Mesenteric fat pad (tissue), 1 donor: ENCODE measurements around the gene APOBEC3F. TPM values are rescaled to one million over a fixed set of nuclear protein-coding genes. Genes with fewer than 3 reads are reported as not detected.
"Not testable (repeated sequence)": the region's sequence is repeated elsewhere in the genome, so short reads cannot be mapped to it uniquely, and the experiment has no call there.

Experiments
- DNase-seq: peaks from one replicate; pipeline ENCODE4 v3.0.0-alpha.2; 2020; ENCODE audit warnings: low spot score
- total RNA-seq: library from RNA; stranded (reverse); fragmentation: NEBNext Ultra II Directional; extraction: Animal tissue kit (Norgen Biotek cat#: 25700); gene quantifications from one replicate; pipeline ENCODE4 v1.2.1, GENCODE V29; 2021
- donor health status: DM: yes; HTN: yes; CAD: no.

The APOBEC3F gene
- total RNA-seq, 1 donor from 2014 or later = 2.5 TPM

DNA sequence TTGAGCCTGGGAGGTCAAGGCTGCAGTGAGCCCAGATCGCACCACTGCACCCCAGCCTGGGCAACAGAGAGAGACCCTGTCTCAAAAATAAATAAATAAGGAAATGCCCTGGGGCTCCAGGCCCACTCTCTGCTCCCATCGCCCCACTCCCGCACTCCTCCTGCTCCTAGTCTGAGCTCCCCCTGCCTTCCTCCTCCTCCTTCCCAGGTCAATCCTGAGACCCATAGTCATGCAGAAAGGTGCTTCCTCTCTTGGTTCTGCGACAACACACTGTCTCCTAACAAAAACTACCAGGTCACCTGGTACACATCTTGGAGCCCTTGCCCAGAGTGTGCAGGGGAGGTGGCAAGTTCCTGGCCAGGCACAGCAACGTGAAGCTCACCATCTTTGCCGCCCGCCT lies 29.5 kb downstream of the APOBEC3F start:
- DNase-seq = no peak

DNA sequence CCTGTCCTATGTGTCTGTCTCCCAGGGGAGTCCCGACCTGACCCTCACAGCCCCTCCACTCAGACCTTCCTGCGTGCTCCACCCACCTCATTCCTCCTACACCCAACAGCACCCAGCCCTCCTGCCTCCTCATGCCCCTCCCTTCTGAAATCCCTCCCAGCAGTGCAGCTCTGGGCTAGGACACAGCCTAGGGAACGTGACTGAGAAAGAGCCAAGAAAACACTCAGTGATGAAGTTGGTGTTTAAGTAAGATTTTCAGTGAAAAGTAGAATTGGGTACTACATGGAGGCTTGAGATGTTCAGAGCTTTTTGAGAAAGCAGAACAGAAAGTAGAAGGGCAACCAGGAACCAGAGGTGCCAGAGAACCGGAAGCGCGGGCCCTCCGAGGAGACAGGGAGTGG lies 31.9 kb downstream of the APOBEC3F start:
- not testable (repeated sequence) for DNase-seq

DNA sequence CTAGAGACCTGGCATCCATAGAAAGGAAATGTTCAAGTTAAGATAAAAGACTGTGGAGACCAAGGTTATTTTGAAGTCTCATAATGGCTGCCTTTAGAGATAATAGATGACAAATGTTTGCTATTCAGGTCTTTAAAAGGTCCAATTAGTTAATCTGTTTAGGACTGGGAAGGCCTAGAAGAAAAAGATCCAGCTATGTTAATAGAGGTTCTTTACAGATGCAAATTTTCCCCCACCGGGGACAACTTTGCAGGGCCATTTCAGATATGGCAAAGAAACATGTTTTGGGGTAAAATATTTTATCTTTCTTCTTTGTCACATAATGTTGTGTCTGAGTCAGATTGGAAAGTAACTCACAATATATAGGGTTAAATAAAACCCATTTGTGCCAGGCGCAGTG lies 33.3 kb downstream of the APOBEC3F start:
- no peak for DNase-seq

DNA sequence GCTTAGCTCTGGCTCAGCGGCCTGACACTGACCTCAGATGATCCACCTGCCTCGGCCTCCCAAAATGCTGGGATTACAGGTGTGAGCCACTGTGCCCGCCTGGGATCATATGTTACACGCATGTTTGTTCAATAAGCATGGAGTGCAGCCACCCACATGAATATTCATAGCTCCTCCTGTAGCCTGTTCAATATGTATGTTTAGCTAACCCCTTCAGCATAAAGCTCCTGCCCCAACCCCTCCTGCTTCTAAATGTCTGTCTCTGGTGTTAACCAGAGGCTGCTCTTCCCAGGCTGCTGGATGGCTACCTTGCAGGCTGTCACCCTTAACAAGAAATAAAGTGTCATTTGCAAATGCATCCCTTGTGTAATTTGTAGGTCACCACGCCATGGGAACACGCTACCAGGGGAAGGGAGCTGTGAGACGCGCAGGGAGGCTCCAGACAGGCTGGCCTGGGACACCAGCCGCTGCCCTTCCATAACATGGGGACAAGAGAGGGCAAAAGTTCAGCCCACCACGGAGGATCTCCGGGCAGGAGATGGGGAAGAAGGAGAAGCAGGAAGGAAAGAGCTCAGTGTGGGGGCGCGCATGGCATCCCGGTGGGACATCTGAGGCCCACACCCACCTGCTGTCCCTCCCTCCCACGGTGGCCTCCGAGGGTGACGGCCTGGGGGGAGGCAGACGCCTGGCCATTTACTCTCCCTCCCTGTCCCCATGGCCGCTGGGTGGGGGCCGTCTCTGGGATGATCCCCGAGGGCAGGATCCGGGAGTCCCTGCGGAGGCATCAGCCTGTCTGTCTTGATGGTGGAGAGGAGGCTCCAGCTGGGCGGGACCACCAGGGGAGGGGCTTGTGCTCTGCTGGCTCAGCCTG lies 35.7 kb downstream of the APOBEC3F start:
- DNase-seq = not testable (repeated sequence)

DNA sequence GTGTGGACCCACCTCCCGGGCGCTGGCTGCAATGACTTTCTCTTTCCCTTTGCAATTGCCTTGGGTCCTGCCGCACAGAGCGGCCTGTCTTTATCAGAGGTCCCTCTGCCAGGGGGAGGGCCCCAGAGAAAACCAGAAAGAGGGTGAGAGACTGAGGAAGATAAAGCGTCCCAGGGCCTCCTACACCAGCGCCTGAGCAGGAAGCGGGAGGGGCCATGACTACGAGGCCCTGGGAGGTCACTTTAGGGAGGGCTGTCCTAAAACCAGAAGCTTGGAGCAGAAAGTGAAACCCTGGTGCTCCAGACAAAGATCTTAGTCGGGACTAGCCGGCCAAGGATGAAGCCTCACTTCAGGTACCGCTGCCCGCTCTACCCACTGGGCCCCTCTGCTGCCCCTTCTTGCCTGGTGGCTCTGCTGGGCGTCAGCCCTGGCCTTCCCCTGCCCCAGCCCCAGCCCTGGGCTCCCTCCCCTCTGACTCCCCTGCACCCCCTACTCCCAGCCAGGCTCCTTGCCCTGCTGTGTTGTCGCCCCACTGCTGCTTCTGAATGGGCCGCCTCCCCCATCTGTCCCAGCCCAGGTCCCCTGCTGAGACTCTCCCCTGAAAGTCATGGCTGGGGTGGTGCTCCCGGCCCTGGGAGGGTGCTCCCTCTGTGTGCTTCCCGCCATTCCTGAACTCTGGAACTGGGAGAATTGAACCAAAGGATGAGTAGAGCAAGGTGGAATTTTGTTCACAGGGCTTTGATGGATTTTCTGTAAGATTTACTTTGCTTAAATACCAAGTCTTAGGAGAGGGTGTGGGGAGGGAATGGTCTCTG lies 36.6 kb downstream of the APOBEC3F start, which contains the start of gene APOBEC3G:
APOBEC3G (plus strand) TSS at position 250 of the 815 bp plus-strand sequence; CDS start at position 337, 87 bp downstream.
- not testable (repeated sequence) for DNase-seq

DNA sequence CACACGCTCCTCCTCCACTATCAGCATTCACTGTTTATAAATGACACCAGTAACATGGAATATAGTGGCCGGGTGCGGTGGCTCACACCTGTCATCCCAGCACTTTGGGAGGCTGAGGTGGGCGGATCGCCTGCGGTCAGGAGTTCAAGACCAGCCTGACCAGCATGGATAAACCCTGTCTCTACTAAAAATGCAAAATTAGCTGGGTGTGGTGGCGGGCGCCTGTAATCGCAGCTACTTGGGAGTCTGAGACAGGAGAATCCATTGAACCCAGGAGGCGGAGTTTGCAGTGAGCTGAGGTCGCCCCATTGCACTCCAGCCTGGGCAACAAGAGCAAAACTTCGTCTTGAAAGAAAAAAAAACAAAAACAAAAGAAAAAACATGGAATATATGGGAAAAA lies 37.2 kb downstream of the APOBEC3F start:
- DNase-seq = not testable (repeated sequence)

DNA sequence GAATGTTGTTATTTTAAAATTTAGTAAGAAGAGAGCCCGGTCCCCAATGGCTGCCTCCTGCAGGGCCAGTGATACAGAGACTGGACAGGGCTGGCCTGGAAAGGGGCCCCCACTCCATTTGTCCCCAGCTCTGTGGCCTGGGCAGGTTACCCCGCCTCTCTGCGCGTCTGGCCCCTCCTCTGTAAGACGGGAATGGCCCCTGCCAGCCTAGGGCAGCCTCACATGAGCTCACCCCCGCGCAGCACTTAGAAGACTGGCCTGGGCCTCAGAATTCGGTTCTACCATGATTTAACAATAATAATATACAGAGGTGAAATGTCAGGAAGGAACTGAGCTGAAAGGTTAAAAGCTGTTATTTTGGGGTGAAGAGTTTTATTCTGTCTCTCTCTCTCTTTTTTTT lies 37.7 kb downstream of the APOBEC3F start:
- no peak for DNase-seq

DNA sequence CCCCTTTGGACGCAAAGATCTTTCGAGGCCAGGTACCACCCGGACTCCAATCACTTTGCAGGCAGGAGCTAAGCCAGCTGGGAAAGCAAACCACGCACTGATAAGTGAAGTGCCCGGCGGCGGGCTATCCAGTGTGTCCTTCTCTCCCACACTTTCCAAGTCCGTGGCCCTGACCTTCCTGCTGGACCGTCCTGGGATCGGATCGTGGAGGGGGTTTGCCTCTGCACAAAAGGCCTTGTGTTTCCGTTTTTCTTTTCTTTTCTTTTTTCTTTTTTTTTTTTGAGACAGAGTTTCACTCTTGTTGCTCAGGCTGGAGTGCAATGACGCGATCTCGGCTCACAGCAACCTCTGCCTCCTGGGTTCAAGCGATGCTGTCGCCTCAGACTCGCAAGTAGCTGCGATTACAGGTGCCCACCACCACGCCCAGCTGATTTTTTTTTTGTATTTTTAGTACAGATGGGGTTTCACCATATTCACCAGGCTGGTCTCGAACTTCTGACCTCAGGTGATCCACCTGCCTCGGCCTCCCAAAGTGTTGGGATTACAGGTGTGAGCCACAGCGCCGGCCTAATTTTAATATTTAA lies 38.5 kb downstream of the APOBEC3F start:
- DNase-seq = not testable (repeated sequence)

DNA sequence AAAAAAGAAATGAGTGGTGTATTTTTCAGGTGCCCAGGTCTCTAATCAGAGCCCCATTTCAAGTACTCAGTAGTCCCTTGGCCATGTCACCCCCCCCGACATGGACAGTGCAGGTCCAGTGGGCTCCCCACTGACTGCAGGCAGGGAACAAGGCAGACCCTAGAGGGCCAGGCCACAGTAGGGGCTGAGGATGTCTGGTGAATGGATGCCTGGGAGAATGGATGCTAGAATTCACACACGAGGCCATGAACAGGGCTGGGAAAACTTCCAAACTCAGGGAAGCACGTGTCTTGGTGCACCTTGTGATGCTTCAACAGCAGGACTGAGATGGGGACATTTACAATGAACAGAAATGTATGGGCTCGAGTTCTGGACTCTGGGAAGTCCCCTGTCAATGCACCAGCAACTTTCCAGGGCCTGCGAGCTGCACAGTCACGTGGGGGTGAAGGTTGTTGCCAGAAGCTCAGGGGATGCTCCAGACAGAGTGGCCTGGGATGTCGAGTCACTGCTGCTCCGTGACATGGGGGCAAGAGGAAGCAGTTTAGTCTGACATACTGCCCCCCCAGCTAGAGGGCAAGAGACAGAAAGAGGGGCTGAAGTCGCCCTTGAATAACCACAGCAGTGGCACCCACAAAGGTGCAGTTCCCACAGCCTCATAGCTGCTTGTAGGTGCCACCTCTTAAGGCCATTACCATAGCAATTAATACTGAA lies 39.5 kb downstream of the APOBEC3F start:
- no peak for DNase-seq

DNA sequence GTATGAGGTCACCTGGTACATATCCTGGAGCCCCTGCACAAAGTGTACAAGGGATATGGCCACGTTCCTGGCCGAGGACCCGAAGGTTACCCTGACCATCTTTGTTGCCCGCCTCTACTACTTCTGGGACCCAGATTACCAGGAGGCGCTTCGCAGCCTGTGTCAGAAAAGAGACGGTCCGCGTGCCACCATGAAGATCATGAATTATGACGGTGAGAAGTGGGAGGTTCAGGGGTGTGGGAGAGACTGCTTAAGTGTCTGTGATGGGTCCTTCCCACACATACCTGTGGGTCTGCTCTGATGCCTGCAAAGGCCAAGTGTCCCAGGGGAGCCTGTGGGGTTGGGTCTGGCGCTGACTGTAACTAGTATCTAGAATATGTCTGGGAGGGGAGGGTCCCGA lies 40.4 kb downstream of the APOBEC3F start:
- no peak for DNase-seq

DNA sequence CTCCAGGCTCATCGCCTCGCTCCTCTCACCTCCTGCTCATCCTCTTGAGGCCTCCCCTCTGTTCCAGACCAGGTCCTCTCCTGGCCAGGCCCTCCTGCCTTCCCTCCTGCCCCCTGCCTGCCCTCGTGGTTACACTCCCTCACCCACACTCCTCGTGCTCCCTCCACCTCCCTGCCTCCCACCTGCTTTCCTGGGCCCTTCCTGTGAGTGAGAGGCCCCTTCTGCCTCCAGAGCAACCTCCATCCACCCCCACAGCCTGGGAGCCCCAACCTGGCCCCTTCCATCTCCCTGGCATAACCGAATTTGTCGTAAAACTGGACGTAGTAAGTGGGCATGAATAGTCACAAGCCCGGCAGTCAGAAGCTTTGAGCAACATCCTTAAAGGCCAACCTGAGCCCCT lies 40.9 kb downstream of the APOBEC3F start:
- DNase-seq = no peak

DNA sequence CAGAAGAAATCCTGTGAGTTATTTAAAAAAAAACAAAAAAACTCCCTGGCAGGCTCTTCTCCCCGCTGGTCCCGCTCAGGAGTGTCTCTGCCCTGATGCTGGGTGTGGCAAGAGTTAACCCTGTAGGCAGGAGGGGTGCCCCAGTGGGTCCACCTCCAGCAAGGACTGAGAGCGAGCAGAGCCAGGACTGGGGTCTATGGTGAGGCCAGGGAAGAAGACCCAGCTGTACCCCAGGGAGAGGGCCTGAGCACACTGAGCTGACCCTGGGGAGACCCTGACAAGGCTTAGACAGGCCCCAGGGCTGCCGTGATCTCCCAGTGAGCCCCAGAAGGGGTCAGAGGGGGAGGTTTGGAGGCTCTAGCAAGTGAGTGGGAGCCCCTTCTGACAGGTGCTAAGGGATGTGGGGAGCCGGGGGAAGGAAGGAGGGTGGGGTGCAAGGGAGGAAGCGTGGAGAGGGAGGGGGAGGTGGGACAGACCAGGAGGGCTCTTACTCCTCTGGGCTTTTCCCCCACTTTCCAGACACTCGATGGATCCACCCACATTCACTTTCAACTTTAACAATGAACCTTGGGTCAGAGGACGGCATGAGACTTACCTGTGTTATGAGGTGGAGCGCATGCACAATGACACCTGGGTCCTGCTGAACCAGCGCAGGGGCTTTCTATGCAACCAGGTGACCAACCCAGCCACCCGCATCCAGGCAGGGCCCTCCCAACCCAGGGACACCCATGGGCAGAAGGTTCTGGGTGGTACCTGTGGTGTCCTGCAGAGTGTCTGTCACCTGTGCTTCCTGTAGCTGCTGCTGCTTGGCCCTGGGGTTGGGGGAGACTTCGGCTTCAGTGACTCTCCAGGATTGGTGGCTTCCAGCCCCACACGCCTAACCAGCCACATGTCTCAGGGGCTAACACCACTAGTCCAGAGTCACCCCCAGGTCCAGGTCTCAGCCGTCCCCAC lies 42.8 kb downstream of the APOBEC3F start:
- DNase-seq = no peak

DNA sequence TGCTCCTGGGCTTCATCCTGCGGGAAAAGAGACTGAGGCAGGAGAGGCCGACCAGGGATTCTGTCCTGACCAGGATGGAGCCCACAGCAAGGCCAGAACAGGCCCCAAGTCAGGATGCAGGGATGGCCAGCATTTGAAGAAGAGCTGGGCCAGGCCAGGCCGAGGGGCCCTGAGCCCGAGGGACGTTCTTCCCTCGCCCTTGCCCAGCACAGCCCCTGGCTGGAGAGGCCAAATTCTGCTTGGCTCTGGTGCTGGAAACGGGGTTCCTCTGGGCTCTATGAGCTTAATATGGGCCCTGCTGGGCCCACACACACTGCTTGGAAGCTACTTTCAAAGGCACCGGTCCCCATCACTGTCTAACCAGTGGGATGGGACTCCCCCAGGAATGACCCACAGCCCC lies 44.0 kb downstream of the APOBEC3F start:
- no peak for DNase-seq

DNA sequence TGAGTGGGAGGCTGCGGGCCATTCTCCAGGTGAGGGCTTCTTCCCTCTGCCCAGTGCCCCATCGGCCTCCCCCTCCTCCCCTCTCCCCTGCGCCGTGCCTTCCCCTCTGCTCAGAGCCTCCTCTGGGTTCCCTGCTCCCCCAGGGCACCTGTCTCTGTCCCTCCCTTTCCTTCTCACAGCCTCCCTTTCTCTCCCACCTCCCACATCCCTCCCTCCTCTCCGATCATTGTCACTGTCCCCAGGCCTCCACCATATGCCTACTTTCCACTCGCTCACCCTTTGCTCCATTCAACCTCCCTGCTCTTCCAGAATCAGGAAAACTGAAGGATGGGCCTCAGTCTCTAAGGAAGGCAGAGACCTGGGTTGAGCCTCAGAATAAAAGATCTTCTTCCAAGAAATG lies 46.4 kb downstream of the APOBEC3F start:
- no peak for DNase-seq

DNA sequence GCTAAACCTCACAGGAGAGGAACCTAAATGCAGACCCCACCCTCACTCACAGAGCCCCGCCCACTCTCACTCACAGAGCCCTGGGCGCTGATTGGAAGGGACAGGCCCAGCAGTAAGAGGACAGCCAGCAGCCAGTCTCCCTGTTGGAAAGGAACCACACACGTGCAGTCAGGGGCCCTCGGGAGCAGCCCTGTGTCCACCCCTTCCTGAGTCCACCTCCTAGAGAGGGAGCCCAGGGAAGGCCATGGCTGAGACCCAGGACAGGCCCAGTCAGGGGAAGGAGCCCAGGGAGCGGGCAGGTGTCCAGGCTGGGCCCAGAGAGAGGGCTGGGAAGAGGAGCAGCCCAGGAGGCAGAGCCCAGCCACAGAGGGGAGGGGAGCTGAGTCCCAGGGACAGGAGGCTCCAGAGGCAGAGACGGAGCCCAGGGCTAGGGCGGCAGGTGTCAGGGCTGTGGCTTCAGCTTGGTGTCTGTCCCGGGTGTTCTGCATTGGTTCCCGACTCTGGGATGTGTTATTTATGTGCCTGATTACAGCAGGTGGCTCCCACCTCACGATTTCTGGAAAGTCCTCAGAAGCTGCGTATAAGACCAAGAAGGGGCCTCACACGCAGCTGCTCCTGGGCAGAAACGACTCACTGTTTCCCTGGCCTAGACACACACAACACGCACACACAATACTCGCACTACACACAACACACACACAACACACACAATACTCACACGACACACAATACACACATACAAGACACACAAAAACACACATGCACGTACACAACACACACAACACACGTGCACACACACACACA lies 47.4 kb downstream of the APOBEC3F start:
- no peak for DNase-seq

DNA sequence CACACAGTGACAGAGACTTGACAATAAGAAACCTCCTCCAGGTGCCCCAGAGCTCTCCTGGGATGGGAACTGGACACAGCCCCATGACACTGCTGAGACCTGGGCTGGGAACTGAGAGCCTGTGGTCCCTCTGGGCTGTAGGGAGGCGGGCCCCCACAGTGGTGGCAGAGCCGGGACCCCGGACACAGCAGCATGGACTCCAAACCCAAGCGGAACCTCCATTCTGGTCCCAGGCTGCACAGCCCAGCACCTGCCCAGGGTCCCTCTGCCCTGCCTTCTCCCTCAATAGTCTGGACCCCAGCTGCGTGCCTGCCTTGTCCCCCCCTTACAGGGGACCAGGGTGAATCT lies 48.0 kb downstream of the APOBEC3F start:
- no peak for DNase-seq

DNA sequence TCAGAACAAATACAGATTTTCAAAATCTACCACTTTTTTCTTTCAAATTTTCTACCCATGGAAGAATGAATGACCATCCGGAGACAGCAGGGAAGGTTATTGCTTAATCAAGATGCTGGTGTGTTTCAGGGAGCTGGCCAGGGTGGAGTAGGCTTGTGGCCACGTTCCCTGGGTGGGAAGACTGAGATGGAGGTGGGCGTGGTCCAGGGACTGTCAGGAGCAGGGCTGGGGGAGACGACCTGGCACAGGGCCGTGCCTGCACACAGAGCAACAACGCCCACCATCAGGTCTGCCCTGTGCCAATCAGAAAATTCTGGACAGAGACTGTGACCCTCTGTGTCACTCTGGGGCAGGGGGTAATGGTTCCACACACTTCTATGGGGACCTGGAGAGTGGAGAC lies 49.3 kb downstream of the APOBEC3F start:
- no peak for DNase-seq

DNA sequence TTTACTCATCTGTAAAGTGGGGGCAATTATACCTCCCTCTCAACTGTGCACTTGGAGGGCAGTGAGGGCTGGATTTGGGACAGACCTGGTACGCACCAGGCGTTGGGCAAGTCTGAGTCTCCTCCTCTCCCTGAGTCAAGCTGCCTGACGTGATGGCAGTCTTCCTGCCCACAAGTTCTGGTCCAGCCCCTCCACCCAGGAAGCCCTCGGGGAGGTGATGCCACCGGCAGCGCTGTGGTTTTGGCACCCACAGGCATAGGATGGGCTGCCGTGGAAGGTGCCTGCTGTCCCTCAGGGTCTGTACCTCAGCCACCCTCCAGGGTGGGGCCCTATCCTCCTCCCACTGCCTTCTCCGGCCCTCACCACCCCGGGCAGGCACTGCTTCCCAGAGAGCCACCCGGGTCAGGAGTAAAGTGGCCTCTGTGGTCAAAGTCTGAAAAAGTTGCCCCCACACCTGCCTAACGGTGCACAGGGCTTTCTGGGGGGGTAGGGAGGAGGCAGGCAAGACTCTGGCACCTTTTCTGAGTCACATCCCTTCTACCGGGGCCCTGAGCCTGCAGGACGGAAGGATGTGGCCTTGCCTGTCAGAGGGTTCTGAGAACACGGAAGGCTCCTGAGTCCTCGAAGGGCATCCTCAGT lies 49.9 kb downstream of the APOBEC3F start:
- DNase-seq = no peak
